Glutamatergic neuron (in vitro differentiated cells): ENCODE data around the gene FXYD7. TPM values are rescaled to one million over a fixed set of nuclear protein-coding genes. Genes with fewer than 3 reads are reported as not detected.
"Not testable (repeated sequence)": the region's sequence is repeated elsewhere in the genome, so short reads cannot be mapped to it uniquely, and the experiment has no call there.

Source experiments
- DNase-seq: peaks from one replicate; pipeline ENCODE4 v3.0.0; 2022
- H3K27ac Mint-ChIP-seq: one replicate; pipeline ENCODE4 v1.8.0; 2020; ENCODE audit warnings: mild to moderate bottlenecking, mixed read lengths, inconsistent platforms; ENCODE audit not compliant: unreplicated experiment
- H3K27me3 Mint-ChIP-seq: one replicate; pipeline ENCODE4 v1.8.0; 2020; ENCODE audit warnings: mild to moderate bottlenecking, moderate library complexity, mixed read lengths, inconsistent platforms; ENCODE audit not compliant: unreplicated experiment
- H3K36me3 Mint-ChIP-seq: one replicate; pipeline ENCODE4 v1.8.0; 2020; ENCODE audit warnings: mild to moderate bottlenecking, mixed read lengths, inconsistent platforms; ENCODE audit not compliant: unreplicated experiment
- H3K4me1 Mint-ChIP-seq: one replicate; pipeline ENCODE4 v1.8.0; 2020; ENCODE audit warnings: mild to moderate bottlenecking, low read depth, mixed read lengths, inconsistent platforms; ENCODE audit not compliant: unreplicated experiment
- H3K4me3 Mint-ChIP-seq: one replicate; pipeline ENCODE4 v1.8.0; 2020; ENCODE audit warnings: mild to moderate bottlenecking, mixed read lengths, inconsistent platforms; ENCODE audit not compliant: unreplicated experiment
- H3K9me3 Mint-ChIP-seq: one replicate; pipeline ENCODE4 v1.8.0; 2020; ENCODE audit warnings: mild to moderate bottlenecking, moderate library complexity, mixed read lengths, inconsistent platforms; ENCODE audit not compliant: unreplicated experiment
- CTCF ChIP-seq: fragments of 200-600 bp; sonication (generic); IDR thresholded peaks from one replicate; pipeline ENCODE4 v1.5.0; 2021; ENCODE audit not compliant: partially characterized antibody, unreplicated experiment
- total RNA-seq: library from RNA; stranded (reverse); fragmentation: NEBNext Ultra II Directional; extraction: Animal tissue kit (Norgen Biotek cat#: 25700); gene quantifications from one replicate; pipeline ENCODE4 v1.2.1, GENCODE V29; 2021; ENCODE audit not compliant: unreplicated experiment

Gene FXYD7
- total RNA-seq, 1 donor from 2014 or later = 22.3 TPM

- no peak overlapping the region for H3K27ac Mint-ChIP-seq
- peaks cover 9% of the 10 kb centered on the region for H3K4me1 Mint-ChIP-seq
- H3K9me3 Mint-ChIP-seq = peaks cover 2% of the 10 kb centered on the region
- H3K27me3 Mint-ChIP-seq = peaks cover 15% of the 10 kb centered on the region
- no peak for TF ChIP-seq CTCF
- no peak overlapping the region for H3K4me3 Mint-ChIP-seq
- H3K36me3 Mint-ChIP-seq = no peaks in the 10 kb centered on the region
- DNase-seq = no peak
Observed at GRCh38 chr19:35149463-35149862, 6.4 kb downstream of the FXYD7 start.

GRCh38 chr19:35150445-35150844, 7.4 kb downstream of the FXYD7 start:
- H3K4me1 Mint-ChIP-seq = peaks cover 7% of the 10 kb centered on the region
- peaks cover 2% of the 10 kb centered on the region for H3K9me3 Mint-ChIP-seq

GRCh38 chr19:35151273-35152065, 8.4 kb downstream of the FXYD7 start:
- TF ChIP-seq CTCF = no peak
- H3K9me3 Mint-ChIP-seq = peaks cover 2% of the 10 kb centered on the region
- H3K4me3 Mint-ChIP-seq = no peak overlapping the region
- DNase-seq = no peak
- H3K27ac Mint-ChIP-seq = no peak overlapping the region
- peaks cover 19% of the 10 kb centered on the region for H3K27me3 Mint-ChIP-seq
- peaks cover 6% of the 10 kb centered on the region for H3K4me1 Mint-ChIP-seq
- no peaks in the 10 kb centered on the region for H3K36me3 Mint-ChIP-seq

More at GRCh38 chr19:35150445-35150844, 7.4 kb downstream of the FXYD7 start:
- Mint-ChIP-seq H3K27ac (peak overlapping the region; percentile 1), H3K27me3 (peaks cover 17% of the 10 kb centered on the region), H3K4me3 (no peak overlapping the region), H3K36me3 (no peaks in the 10 kb centered on the region)
- no peak for DNase-seq
- no peak for TF ChIP-seq CTCF

GRCh38 chr19:35153129-35153522, 10.1 kb downstream of the FXYD7 start:
- H3K27ac Mint-ChIP-seq, H3K9me3 Mint-ChIP-seq, H3K4me1 Mint-ChIP-seq, DNase-seq, H3K36me3 Mint-ChIP-seq: not testable (repeated sequence)
- Mint-ChIP-seq H3K27me3 (peaks cover 19% of the 10 kb centered on the region), H3K4me3 (peak overlapping the region; percentile 67)

- peak; percentile 82 for TF ChIP-seq CTCF
- DNase-seq = peak; percentile 74
- H3K4me3 Mint-ChIP-seq = peak overlapping the region; percentile 83
- no peak overlapping the region for H3K27ac Mint-ChIP-seq
- no peaks in the 10 kb centered on the region for H3K36me3 Mint-ChIP-seq
- peaks cover 2% of the 10 kb centered on the region for H3K9me3 Mint-ChIP-seq
- peaks cover 6% of the 10 kb centered on the region for H3K4me1 Mint-ChIP-seq
- peaks cover 19% of the 10 kb centered on the region for H3K27me3 Mint-ChIP-seq
Observed at GRCh38 chr19:35153701-35154524, 10.9 kb downstream of the FXYD7 start.
